SK-N-SH (cell line): ENCODE data around the gene CLINT1. TPM values are rescaled to one million over a fixed set of nuclear protein-coding genes. Genes with fewer than 3 reads are reported as not detected.

Source experiments
- CTCF ChIA-PET: fragments of 300-600, 350-600 bp; formaldehyde crosslinking; extraction: SDS; loops from one replicate; lab custom pipeline; 2021; lab: Yijun Ruan, JAX
- POLR2A ChIA-PET: fragments of 350-600 bp; sonication (Branson Sonifier 250); formaldehyde crosslinking; extraction: SDS; loops from one replicate; lab custom pipeline; 2020; ENCODE audit warnings: antibody characterized with exemption, inconsistent platforms; lab: Yijun Ruan, JAX
- DNase-seq: peaks from one replicate; pipeline ENCODE4 v3.0.0; 2012
- H2AFZ ChIP-seq: fragments of 200-600 bp; sonication (generic); 2 replicates; pipeline ENCODE4 v1.8.1; 2016; ENCODE audit warnings: antibody characterized with exemption, mild to moderate bottlenecking, low read depth
- H3F3A ChIP-seq: fragments of 200-600 bp; sonication (generic); replicated peaks from 2 replicates; pipeline ENCODE3; 2016; ENCODE audit warnings: antibody characterized with exemption, mild to moderate bottlenecking; ENCODE audit not compliant: insufficient read depth
- H3K27ac ChIP-seq, 2 experiments: fragments of 200-500 bp in 1 of 2; fragments of 200-600 bp in 1 of 2; sonication (Bioruptor generic) in 1 of 2; sonication (generic), shearing (Covaris generic) in 1 of 2; 2 replicates each; pipeline versions ENCODE4 v1.5.1 to v1.6.1; 2014 to 2016; ENCODE audit warnings: low read depth in 2 of 2, inconsistent platforms in 1 of 2, low read length in 1 of 2, mild to moderate bottlenecking in 1 of 2, mixed read lengths in 1 of 2
- H3K27me3 ChIP-seq: fragments of 200-600 bp; sonication (generic), shearing (Covaris generic); 2 replicates; pipeline ENCODE4 v1.6.1; 2016; ENCODE audit warnings: mixed run types; ENCODE audit not compliant: insufficient read depth
- H3K36me3 ChIP-seq, 2 experiments: fragments of 200-500 bp in 1 of 2; fragments of 200-600 bp in 1 of 2; sonication (Bioruptor generic) in 1 of 2; sonication (generic) in 1 of 2; replicated peaks in 1 of 2; 2 replicates each; pipeline versions ENCODE3 to v1.5.1; 2014 to 2016; ENCODE audit warnings: low read length in 1 of 2, mild to moderate bottlenecking in 1 of 2; ENCODE audit not compliant: insufficient read depth in 2 of 2, control insufficient read depth in 1 of 2
- H3K4me1 ChIP-seq, 2 experiments: fragments of 200-500 bp in 1 of 2; fragments of 200-600 bp in 1 of 2; sonication (Bioruptor generic) in 1 of 2; sonication (generic), shearing (Covaris generic) in 1 of 2; 2 replicates each; pipeline versions ENCODE4 v1.5.1 to v1.6.1; 2014 to 2016; ENCODE audit warnings: low read depth in 1 of 2, low read length in 1 of 2, mixed run types in 1 of 2; ENCODE audit not compliant: insufficient read depth in 2 of 2, control insufficient read depth in 1 of 2
- H3K4me2 ChIP-seq: fragments of 200-600 bp; sonication (generic), shearing (Covaris generic); 2 replicates; pipeline ENCODE4 v1.6.1; 2017; ENCODE audit warnings: mixed run types
- H3K4me3 ChIP-seq, 2 experiments: fragments of 200-500 bp in 1 of 2; fragments of 200-600 bp in 1 of 2; sonication (Bioruptor generic) in 1 of 2; sonication (generic), shearing (Covaris generic) in 1 of 2; 2 replicates each; pipeline versions ENCODE4 v1.5.1 to v1.8.1; 2014 to 2016; ENCODE audit warnings: low read depth in 2 of 2, inconsistent platforms in 1 of 2, low read length in 1 of 2, mild to moderate bottlenecking in 1 of 2, mixed read lengths in 1 of 2, moderate library complexity in 1 of 2
- H3K79me2 ChIP-seq: fragments of 200-600 bp; sonication (generic); 2 replicates; pipeline ENCODE4 v1.8.1; 2017; ENCODE audit warnings: mild to moderate bottlenecking; ENCODE audit not compliant: insufficient read depth
- H3K9ac ChIP-seq: fragments of 200-600 bp; sonication (generic); 2 replicates; pipeline ENCODE4 v1.6.1; 2017; ENCODE audit warnings: mixed run types
- H3K9me2 ChIP-seq: fragments of 200-600 bp; sonication (generic); 2 replicates; pipeline ENCODE4 v1.6.1; 2017; ENCODE audit warnings: mixed run types
- H3K9me3 ChIP-seq: fragments of 200-600 bp; sonication (generic); 2 replicates; pipeline ENCODE4 v1.6.1; 2017; ENCODE audit warnings: mixed run types, mild to moderate bottlenecking, moderate library complexity
- H4K20me1 ChIP-seq: fragments of 200-600 bp; sonication (generic); 2 replicates; pipeline ENCODE4 v1.6.1; 2017; ENCODE audit warnings: mild to moderate bottlenecking, mixed run types; ENCODE audit not compliant: insufficient read depth
- EP300 ChIP-seq, 2 experiments: IDR thresholded peaks; 2 replicates each; pipeline versions ENCODE4 v1.4.0 to v1.6.1; 2012; ENCODE audit warnings: borderline replicate concordance in 1 of 2, low read depth in 1 of 2, low read length in 1 of 2
- EZH2phosphoT487 ChIP-seq: fragments of 200-600 bp; sonication (generic); IDR thresholded peaks from 2 replicates; pipeline ENCODE4 v1.6.1; 2017; ENCODE audit warnings: low read depth, mixed run types, mild to moderate bottlenecking, antibody characterized with exemption, moderate library complexity, borderline replicate concordance
- GABPA ChIP-seq: IDR thresholded peaks from 2 replicates; pipeline ENCODE4 v1.4.0; 2012; ENCODE audit warnings: low read depth, mild to moderate bottlenecking
- GATA2 ChIP-seq: sonication (generic); formaldehyde crosslinking; IDR thresholded peaks from 2 replicates; pipeline ENCODE4 v1.5.0; 2020; ENCODE audit warnings: mild to moderate bottlenecking, missing genetic modification reagents
- MAX ChIP-seq: IDR thresholded peaks from 2 replicates; pipeline ENCODE4 v1.4.0; 2012; ENCODE audit warnings: low read depth
- MEF2A ChIP-seq: IDR thresholded peaks from 2 replicates; pipeline ENCODE4 v1.4.0; 2012; ENCODE audit warnings: low read depth, borderline replicate concordance
- MXI1 ChIP-seq: IDR thresholded peaks from 2 replicates; pipeline ENCODE4 v1.6.1; 2012; ENCODE audit warnings: mild to moderate bottlenecking, low read depth, low read length, improper control_type of control experiment
- PBX3 ChIP-seq: IDR thresholded peaks from 2 replicates; pipeline ENCODE4; 2012
- RAD21 ChIP-seq: IDR thresholded peaks from 2 replicates; pipeline ENCODE4 v1.6.1; 2012; ENCODE audit warnings: mild to moderate bottlenecking, low read length
- RFX5 ChIP-seq: IDR thresholded peaks from 2 replicates; pipeline ENCODE4 v1.6.1; 2012; ENCODE audit warnings: mild to moderate bottlenecking, improper control_type of control experiment, low read length
- SIN3A ChIP-seq: IDR thresholded peaks from 2 replicates; pipeline ENCODE4 v1.6.1; 2012; ENCODE audit warnings: low read depth, mild to moderate bottlenecking, low read length, moderate library complexity, borderline replicate concordance
- SMC3 ChIP-seq: IDR thresholded peaks from 2 replicates; pipeline ENCODE4 v1.6.1; 2012; ENCODE audit warnings: low read depth, low read length, improper control_type of control experiment
- TAF1 ChIP-seq: IDR thresholded peaks from 2 replicates; pipeline ENCODE4 v1.6.1; 2012; ENCODE audit warnings: low read depth, mild to moderate bottlenecking, low read length, moderate library complexity, borderline replicate concordance
- TCF12 ChIP-seq: IDR thresholded peaks from 2 replicates; pipeline ENCODE4 v1.4.0; 2012
- TEAD4 ChIP-seq: IDR thresholded peaks from 2 replicates; pipeline ENCODE4 v1.4.0; 2012; ENCODE audit warnings: mild to moderate bottlenecking, borderline replicate concordance; ENCODE audit not compliant: insufficient read depth
- USF1 ChIP-seq: IDR thresholded peaks from 2 replicates; pipeline ENCODE4 v1.4.0; 2012; ENCODE audit warnings: low read depth, borderline replicate concordance
- USF2 ChIP-seq: fragments of 150-350 bp; IDR thresholded peaks from 2 replicates; pipeline ENCODE4 v1.6.1; 2017; ENCODE audit warnings: antibody characterized with exemption, low read length, low read depth, borderline replicate concordance
- WGBS: methylation state at CpG from one replicate; pipeline ENCODE4 v1.1.6; 2017; ENCODE audit warnings: low lambda C conversion rate; 5-methylcytosine and 5-hydroxymethylcytosine counted together
- polyA plus RNA-seq, 3 experiments: library from polyadenylated mRNA; depleted of rRNA; stranded (reverse); fragments of >200 nt; gene quantifications; 2 replicates each; pipeline ENCODE4 v1.2.3, GENCODE V29; 2012
- TF ChIP-seq, protein P1 (sequence below): fragments of 150-350 bp; IDR thresholded peaks from 2 replicates; pipeline ENCODE4 v1.6.1; 2016; ENCODE audit warnings: mild to moderate bottlenecking, low read depth, low read length
- TF ChIP-seq, protein P2 (sequence below): IDR thresholded peaks from 2 replicates; pipeline ENCODE4 v1.6.1; 2012; ENCODE audit warnings: mild to moderate bottlenecking, low read depth, low read length, moderate library complexity
- TF ChIP-seq, protein P3 (sequence below): IDR thresholded peaks from 2 replicates; pipeline ENCODE4 v1.4.0; 2012; ENCODE audit warnings: low read depth, borderline replicate concordance

The CLINT1 gene
- polyA plus RNA-seq, 1 of the 3 experiments (the other 2 are of a cell fraction): 65.4 TPM

DNA sequence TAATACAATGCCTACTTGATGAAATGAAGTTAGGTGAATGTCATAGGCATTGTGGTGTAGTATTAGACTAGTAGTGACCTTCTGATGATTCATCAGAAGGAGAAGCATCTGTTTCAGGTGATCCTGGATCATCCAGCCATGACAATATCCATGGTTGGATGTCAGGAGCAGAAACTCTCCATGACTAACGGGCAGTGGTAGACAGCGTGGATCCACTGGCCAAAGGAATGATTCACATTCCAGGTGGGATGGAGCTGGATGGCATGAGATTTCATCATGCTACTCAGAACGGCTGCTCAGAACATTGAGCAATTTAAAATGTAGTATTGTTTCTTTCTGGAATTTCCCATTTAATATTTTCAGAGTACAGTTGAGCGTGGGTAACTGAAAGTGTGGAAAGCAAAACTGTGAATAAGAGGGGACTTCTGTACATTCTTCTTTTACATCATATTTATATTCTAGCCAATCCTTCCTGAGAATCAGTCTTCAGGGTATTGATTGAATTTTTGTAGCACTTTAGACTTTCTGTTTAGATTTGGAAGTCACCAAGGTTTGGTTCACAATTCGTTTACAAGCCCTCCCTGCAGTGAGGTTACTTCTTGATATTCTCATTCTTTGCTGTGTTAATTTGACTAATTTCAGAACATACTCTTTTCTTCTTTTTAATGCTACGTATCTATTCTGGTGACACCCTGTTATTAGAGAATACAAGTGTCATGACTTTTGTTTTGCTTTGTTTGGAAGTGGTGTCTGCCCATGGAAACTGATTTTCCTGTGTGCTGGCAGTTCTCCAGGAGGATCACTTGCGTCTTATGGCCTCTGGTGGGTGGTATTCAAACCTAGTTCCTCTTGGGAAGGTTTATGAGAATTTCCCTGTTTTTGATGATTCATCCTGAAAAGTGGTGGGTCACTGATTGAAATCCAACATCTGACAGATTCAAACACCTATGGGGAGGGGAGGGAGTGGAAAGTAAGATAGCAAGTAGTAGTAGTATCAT, 12.2 kb upstream of the CLINT1 start:
- Histone ChIP-seq H3K4me2 (no peak overlapping the region), H3K9me3 (no peaks in the 10 kb centered on the region), H3K4me1 (no peaks in the 10 kb centered on the region), H4K20me1 (no peaks in the 10 kb centered on the region), H3K4me3 (no peak overlapping the region), H3K9me2 (no peaks in the 10 kb centered on the region), H3K9ac (no peak overlapping the region), H3K27ac (no peak overlapping the region), H3K36me3 (no peaks in the 10 kb centered on the region), H3K27me3 (no peaks in the 10 kb centered on the region), H3F3A (no peaks in the 10 kb centered on the region), H2AFZ (no peak overlapping the region), H3K79me2 (no peaks in the 10 kb centered on the region)
- POLR2A ChIA-PET: no interaction called here
- no peak for DNase-seq
- CTCF ChIA-PET: no interaction called here
- TF ChIP-seq GABPA: no peak
- TF ChIP-seq RAD21: no peak
- no peak for TF ChIP-seq SMC3
- no peak for TF ChIP-seq TCF12
- TF ChIP-seq PBX3: no peak
- TF ChIP-seq, protein P1, sequence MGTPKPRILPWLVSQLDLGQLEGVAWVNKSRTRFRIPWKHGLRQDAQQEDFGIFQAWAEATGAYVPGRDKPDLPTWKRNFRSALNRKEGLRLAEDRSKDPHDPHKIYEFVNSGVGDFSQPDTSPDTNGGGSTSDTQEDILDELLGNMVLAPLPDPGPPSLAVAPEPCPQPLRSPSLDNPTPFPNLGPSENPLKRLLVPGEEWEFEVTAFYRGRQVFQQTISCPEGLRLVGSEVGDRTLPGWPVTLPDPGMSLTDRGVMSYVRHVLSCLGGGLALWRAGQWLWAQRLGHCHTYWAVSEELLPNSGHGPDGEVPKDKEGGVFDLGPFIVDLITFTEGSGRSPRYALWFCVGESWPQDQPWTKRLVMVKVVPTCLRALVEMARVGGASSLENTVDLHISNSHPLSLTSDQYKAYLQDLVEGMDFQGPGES: no peak
- no peak for TF ChIP-seq MEF2A
- no peak for TF ChIP-seq MXI1
- TF ChIP-seq EZH2phosphoT487: no peak
- TF ChIP-seq USF2: no peak
- TF ChIP-seq TEAD4: no peak
- TF ChIP-seq USF1: no peak
- TF ChIP-seq, protein P2, sequence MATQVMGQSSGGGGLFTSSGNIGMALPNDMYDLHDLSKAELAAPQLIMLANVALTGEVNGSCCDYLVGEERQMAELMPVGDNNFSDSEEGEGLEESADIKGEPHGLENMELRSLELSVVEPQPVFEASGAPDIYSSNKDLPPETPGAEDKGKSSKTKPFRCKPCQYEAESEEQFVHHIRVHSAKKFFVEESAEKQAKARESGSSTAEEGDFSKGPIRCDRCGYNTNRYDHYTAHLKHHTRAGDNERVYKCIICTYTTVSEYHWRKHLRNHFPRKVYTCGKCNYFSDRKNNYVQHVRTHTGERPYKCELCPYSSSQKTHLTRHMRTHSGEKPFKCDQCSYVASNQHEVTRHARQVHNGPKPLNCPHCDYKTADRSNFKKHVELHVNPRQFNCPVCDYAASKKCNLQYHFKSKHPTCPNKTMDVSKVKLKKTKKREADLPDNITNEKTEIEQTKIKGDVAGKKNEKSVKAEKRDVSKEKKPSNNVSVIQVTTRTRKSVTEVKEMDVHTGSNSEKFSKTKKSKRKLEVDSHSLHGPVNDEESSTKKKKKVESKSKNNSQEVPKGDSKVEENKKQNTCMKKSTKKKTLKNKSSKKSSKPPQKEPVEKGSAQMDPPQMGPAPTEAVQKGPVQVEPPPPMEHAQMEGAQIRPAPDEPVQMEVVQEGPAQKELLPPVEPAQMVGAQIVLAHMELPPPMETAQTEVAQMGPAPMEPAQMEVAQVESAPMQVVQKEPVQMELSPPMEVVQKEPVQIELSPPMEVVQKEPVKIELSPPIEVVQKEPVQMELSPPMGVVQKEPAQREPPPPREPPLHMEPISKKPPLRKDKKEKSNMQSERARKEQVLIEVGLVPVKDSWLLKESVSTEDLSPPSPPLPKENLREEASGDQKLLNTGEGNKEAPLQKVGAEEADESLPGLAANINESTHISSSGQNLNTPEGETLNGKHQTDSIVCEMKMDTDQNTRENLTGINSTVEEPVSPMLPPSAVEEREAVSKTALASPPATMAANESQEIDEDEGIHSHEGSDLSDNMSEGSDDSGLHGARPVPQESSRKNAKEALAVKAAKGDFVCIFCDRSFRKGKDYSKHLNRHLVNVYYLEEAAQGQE: no peak
- no peak for TF ChIP-seq TAF1
- TF ChIP-seq SIN3A: no peak
- no peak for TF ChIP-seq MAX
- TF ChIP-seq, protein P3, sequence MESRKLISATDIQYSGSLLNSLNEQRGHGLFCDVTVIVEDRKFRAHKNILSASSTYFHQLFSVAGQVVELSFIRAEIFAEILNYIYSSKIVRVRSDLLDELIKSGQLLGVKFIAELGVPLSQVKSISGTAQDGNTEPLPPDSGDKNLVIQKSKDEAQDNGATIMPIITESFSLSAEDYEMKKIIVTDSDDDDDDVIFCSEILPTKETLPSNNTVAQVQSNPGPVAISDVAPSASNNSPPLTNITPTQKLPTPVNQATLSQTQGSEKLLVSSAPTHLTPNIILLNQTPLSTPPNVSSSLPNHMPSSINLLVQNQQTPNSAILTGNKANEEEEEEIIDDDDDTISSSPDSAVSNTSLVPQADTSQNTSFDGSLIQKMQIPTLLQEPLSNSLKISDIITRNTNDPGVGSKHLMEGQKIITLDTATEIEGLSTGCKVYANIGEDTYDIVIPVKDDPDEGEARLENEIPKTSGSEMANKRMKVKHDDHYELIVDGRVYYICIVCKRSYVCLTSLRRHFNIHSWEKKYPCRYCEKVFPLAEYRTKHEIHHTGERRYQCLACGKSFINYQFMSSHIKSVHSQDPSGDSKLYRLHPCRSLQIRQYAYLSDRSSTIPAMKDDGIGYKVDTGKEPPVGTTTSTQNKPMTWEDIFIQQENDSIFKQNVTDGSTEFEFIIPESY: no peak
- TF ChIP-seq GATA2 (CRISPR knock-in tag): no peak
- TF ChIP-seq RFX5: no peak
- no peak for TF ChIP-seq EP300 (IDR thresholded peaks at IDR 0.05; ENCODE audit: borderline replicate concordance in 1 of 2, low read depth in 1 of 2, low read length in 1 of 2)
- WGBS: 45% methylated on average over 7 of the region's 7 CpGs
